Spinal cord (tissue), 10 donors: ENCODE measurements around the gene IFNW1. TPM values are rescaled to one million over a fixed set of nuclear protein-coding genes. Genes with fewer than 3 reads are reported as not detected.
"Not testable (repeated sequence)": the region's sequence is repeated elsewhere in the genome, so short reads cannot be mapped to it uniquely, and the experiment has no call there.

Experiments used
- DNase-seq, 6 donors: peaks; one replicate each; pipeline versions ENCODE4 v3.0.0 to v3.0.0-alpha.2; 2013 to 2015; ENCODE audit warnings: low spot score in 6 of 6, low read depth in 4 of 6
- H3K27ac ChIP-seq: one replicate; pipeline ENCODE4 v1.5.1; 2013; ENCODE audit warnings: low read depth, low read length, control low read depth
- H3K27me3 ChIP-seq: one replicate; pipeline ENCODE4 v1.6.1; 2013; ENCODE audit warnings: low read length; ENCODE audit not compliant: control insufficient read depth, insufficient read depth
- H3K36me3 ChIP-seq: one replicate; pipeline ENCODE4 v1.6.1; 2013; ENCODE audit warnings: low read length; ENCODE audit not compliant: control insufficient read depth, insufficient read depth
- H3K4me1 ChIP-seq: one replicate; pipeline ENCODE4 v1.6.1; 2013; ENCODE audit warnings: low read length; ENCODE audit not compliant: control insufficient read depth, insufficient read depth
- H3K4me3 ChIP-seq: one replicate; pipeline ENCODE4 v1.5.1; 2013; ENCODE audit warnings: low read depth, low read length, control low read depth
- H3K9me3 ChIP-seq: one replicate; pipeline ENCODE4 v1.6.1; 2013; ENCODE audit warnings: low read length; ENCODE audit not compliant: control insufficient read depth, insufficient read depth
- WGBS: methylation state at CpG from one replicate; pipeline ENCODE4 v1.1.5; 2013; ENCODE audit warnings: missing lambda C conversion rate; ENCODE audit not compliant: insufficient coverage; 5-methylcytosine and 5-hydroxymethylcytosine counted together
- polyA plus RNA-seq, 2 donors: library from polyadenylated mRNA; unstranded; fragments of 120-200 nt; gene quantifications; one replicate each; pipeline ENCODE4 v1.2.1, GENCODE V29; 2013; ENCODE audit not compliant: insufficient read length in 2 of 2
- total RNA-seq, 2 donors: library from RNA; depleted of rRNA in 1 of 2; stranded (reverse); fragments of 120-200 nt in 1 of 2; fragments of >200 nt in 1 of 2; gene quantifications; one replicate each; pipeline versions ENCODE4 v1.2.3 to v1.2.4, GENCODE V29; 2013 to 2014
- donor health status: healthy.

Gene IFNW1
- total and polyA plus RNA-seq, 4 donors, result 0.15 TPM; not detected in 3

DNA sequence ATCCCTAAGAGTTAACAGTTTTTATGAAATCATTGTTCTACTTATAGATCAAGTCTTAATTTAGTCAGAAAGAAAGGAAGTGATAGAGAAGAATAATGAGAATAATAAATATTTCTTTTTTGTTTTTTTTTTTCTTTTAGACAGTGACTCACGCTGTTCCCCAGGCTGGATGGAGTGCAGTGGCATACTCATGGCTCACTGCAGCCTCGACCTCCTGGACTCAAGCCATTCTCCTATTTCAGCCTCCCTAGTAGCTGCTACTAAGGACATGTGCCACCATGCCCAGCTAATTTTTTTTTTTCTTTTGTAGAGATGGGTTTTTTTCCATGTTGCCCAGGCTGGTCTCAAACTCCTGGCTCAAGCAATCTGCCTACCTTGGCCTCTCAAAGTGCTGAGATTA, 13.9 kb upstream of the IFNW1 start:
- WGBS, result no CpG with 5 or more reads among the region's 2 CpGs
- no peaks in the 10 kb centered on the region for H3K27me3 ChIP-seq
- H3K4me3 ChIP-seq, result no peak overlapping the region
- H3K4me1 ChIP-seq, result no peaks in the 10 kb centered on the region
- H3K36me3 ChIP-seq, result no peaks in the 10 kb centered on the region
- no peak overlapping the region for H3K27ac ChIP-seq
- DNase-seq, result no peak
- H3K9me3 ChIP-seq, result no peaks in the 10 kb centered on the region

DNA sequence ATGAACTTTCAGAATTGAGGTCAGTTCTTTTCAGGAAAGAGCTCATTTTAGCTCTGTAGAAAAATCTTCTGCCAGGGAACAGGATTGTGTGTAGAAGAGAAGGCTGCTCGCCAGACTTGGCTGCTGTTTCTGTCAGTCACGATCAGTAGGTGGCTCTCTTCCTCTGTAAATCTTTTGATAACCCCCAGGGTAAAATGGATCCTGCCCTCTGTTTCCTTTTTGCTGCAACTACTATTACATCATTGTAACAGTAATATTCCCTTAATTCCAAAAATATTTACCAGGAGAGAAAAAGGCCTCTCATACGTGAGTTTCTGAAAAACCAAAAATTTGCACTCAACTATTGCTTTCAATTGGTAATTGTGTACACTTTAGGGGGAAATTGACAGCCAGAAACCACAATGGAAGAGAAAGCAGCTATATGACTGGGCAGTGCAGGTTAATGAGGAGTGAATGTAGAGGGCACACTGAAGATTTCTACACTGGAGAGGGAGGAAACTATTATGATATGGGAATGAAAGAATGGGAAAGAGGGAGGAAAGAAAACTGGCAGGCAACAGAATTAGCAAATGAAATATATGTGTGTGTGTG, 12.5 kb upstream of the IFNW1 start:
- no CpG with 5 or more reads among the region's 3 CpGs for WGBS
- no peak overlapping the region for H3K4me3 ChIP-seq

DNA sequence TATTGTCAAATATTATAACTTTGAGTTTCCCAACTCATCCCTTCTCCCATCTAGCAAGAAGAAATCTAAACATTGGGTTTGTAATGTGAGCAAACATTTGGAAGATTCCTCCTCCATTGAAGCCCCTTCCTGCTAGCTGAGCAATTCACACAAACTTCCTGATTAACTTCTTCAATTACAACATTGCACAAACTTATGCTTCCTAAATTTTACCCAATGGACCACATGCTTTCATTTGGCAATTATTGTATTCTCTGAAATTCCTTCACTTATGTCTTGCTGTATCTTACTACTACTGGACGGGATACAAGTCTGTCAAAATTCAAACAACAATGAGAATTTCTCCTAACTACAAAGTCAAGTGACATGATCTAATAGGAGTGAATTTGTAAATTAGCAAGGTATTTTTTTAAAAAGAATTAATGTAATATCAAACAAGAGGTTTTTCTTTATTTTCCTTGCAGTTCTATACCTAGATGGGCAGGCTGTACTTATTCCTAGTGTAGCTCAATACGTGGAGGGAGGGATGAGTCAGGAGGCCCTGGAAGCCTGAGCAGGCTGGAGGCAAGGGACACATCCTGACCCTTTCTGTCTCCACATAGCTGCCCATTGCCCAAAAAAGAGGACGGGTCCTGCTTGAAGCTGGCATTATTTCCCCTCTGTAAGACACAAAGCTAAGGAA, 11.8 kb upstream of the IFNW1 start:
- DNase-seq, result no peak
- Histone ChIP-seq H3K4me3 (no peak overlapping the region), H3K27me3 (no peaks in the 10 kb centered on the region), H3K36me3 (no peaks in the 10 kb centered on the region), H3K4me1 (no peaks in the 10 kb centered on the region), H3K27ac (no peak overlapping the region), H3K9me3 (peaks cover 2% of the 10 kb centered on the region)
- WGBS, result no CpG with 5 or more reads among the region's 3 CpGs

More for the DNA sequence above, 12.5 kb upstream of the IFNW1 start:
- Histone ChIP-seq H3K27ac (no peak overlapping the region), H3K27me3 (no peaks in the 10 kb centered on the region), H3K4me1 (no peaks in the 10 kb centered on the region), H3K9me3 (no peaks in the 10 kb centered on the region), H3K36me3 (no peaks in the 10 kb centered on the region)
- peak in 4 of 6 donors; percentile 1 to 61 (median 22) for DNase-seq

DNA sequence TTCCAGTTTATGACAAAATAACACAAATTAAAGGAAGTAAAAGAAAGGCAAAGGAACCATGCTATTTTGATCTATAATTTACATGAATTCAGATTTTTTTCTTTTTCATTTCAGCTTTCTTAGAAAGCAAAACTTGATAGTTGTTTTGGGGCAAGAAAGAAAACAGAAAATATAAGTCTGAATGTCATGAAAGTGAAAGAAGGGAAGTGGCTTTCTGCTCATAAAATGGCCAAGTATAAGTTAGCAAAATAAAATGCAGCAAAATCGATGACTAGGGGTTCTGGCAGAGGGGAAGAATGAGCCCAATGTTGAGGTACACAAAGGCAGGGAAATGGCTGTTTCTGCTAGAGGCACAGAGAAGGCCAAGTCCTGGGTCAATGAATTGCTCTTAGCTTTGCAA, 3.0 kb upstream of the IFNW1 start:
- peaks cover 4% of the 10 kb centered on the region for H3K9me3 ChIP-seq
- DNase-seq, result no peak
- H3K27me3 ChIP-seq, result no peaks in the 10 kb centered on the region
- H3K4me3 ChIP-seq, result no peak overlapping the region
- no peaks in the 10 kb centered on the region for H3K4me1 ChIP-seq
- no peak overlapping the region for H3K27ac ChIP-seq
- WGBS, result 81% methylated on average over 1 of the region's 1 CpG
- no peaks in the 10 kb centered on the region for H3K36me3 ChIP-seq

DNA sequence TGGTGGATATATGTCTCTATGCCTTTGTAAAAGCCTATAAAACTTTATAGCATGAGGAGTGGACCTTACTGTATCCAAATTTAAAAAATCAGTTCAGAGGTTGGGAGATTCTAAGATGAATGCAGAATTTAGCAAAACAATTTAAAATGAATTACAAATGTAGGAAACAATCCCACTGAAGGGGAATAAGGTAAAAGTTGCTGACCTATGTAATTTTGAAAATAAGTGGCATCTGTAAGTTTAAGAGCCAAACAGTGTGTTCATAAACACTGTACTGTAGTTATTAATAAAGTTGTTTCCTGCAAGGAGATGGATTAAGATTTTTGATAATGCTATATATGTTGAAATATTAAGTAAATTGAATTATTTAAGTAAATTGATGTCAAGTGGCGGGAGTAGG, 4.6 kb downstream of the IFNW1 start:
- no CpG with 5 or more reads among the region's 1 CpG for WGBS

DNA sequence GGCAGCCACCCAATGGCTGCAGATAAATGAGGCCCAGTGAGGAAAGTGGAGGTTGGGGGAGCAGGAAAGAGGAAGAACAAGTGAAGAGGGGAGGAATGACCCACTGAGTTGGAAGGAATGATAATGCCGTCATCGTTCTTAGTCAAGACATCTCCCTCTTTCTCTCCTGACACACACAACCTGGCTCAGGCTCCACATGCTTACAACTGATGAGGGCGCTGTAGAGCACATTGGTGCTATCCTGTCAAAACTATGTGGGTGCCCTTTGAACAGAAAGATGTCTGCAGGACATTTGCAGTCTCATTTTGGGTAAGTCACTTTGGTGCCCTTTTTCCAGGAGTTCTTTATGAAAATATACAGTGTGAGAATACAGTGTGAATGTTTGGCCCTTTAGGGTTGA, 5.9 kb downstream of the IFNW1 start:
- Histone ChIP-seq H3K27ac (no peak overlapping the region), H3K9me3 (no peaks in the 10 kb centered on the region), H3K4me3 (no peak overlapping the region), H3K36me3 (no peaks in the 10 kb centered on the region), H3K4me1 (no peaks in the 10 kb centered on the region), H3K27me3 (no peaks in the 10 kb centered on the region)
- no peak for DNase-seq
- 75% methylated on average over 2 of the region's 3 CpGs for WGBS

More for the DNA sequence above, 4.6 kb downstream of the IFNW1 start:
- no peak for DNase-seq
- H3K9me3 ChIP-seq, result no peaks in the 10 kb centered on the region
- H3K4me1 ChIP-seq, result no peaks in the 10 kb centered on the region
- no peak overlapping the region for H3K4me3 ChIP-seq
- H3K27me3 ChIP-seq, result no peaks in the 10 kb centered on the region
- no peak overlapping the region for H3K27ac ChIP-seq
- H3K36me3 ChIP-seq, result no peaks in the 10 kb centered on the region

DNA sequence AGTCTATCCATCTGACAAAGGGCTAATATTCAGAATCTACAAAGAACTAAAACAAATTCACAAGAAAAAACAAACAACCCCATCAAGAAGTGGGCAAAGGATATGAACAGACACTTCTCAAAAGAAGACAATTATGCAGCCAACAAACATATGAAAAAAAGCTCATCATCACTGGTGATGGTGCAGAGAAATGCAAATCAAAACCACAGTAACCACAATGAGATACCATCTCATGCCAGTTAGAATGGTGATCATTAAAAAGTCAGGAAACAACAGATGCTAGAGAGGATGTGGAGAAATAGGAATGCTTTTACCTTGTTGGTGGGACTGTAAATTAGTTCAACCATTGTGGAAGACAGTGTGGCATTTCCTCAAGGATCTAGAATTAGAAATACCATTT, 13.4 kb downstream of the IFNW1 start:
- not testable (repeated sequence) for H3K9me3 ChIP-seq, H3K27ac ChIP-seq, DNase-seq, H3K4me1 ChIP-seq, H3K27me3 ChIP-seq, H3K36me3 ChIP-seq, H3K4me3 ChIP-seq

DNA sequence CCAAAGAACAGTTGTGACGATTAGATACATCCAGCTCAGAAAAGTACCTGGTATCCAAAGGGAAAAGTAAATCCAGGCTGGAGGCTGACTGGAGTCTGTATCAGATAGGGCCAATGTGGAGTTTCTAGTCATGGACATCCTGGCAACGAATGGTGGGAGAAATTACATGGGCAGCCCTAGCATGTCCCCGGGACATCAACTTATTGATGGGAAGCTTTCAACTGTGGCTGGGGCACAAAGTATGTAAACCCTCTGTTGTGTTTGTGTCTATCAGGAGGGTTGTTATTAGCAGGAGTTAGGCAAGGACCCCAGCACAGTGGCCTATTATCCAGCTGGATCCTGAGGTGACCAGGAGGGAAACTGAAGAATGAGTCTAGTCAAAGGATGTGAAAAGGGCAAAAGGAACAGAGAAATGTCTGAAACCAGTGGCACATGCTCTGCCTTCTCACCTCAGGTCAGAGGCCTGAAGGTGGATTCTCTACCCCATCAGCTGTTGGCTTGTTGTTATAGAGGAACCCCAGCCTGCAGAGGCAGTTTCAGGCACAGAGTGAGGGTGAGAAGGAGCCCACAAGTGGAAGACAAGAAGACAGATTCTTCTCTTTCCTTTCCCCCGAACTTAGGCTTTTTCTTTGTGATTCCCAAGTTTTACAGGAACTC, 19.9 kb downstream of the IFNW1 start:
- Histone ChIP-seq H3K4me3 (no peak overlapping the region), H3K27ac (no peak overlapping the region)
- 95% methylated on average over 3 of the region's 4 CpGs for WGBS

DNA sequence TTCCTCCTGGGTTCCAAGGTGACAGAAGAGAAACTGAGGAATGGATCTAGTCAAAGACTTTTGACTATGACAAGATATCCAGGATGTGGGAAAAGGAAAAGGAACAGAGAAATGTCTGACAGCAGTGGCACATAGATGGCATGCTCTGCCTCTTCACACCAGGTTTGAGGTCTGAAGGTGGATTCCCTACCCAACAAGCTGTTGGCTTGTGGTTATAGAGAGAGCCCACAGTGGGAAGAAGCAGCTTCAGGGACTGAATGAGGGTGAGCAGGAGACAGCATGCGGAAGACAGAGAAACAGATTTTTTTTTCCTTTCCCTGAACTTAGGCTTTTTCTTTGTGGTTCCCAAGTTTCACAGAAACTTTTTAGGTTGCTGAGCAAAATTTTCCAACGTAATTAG, 20.6 kb downstream of the IFNW1 start:
- Histone ChIP-seq H3K9me3 (no peaks in the 10 kb centered on the region), H3K4me3 (no peak overlapping the region), H3K27me3 (no peaks in the 10 kb centered on the region), H3K27ac (no peak overlapping the region), H3K36me3 (no peaks in the 10 kb centered on the region), H3K4me1 (no peaks in the 10 kb centered on the region)
- WGBS, result 90% methylated on average over 1 of the region's 2 CpGs
- DNase-seq, result no peak

More for the DNA sequence above, 19.9 kb downstream of the IFNW1 start:
- H3K9me3 ChIP-seq, result no peaks in the 10 kb centered on the region
- no peaks in the 10 kb centered on the region for H3K27me3 ChIP-seq
- no peak for DNase-seq
- H3K36me3 ChIP-seq, result no peaks in the 10 kb centered on the region
- no peaks in the 10 kb centered on the region for H3K4me1 ChIP-seq
